OCI-LY1 (cell line): ENCODE measurements around the gene CXCR5.

Experiments used
- EZH2 ChIP-seq: fragments of 200-600 bp; sonication (generic), shearing (Covaris generic); IDR thresholded peaks from 2 replicates; pipeline ENCODE4 v1.8.0; 2017; ENCODE audit warnings: borderline replicate concordance, mixed run types, mild to moderate bottlenecking, antibody characterized with exemption, low read length, moderate library complexity, mixed read lengths
- TF ChIP-seq, protein P1 (sequence below): fragments of 200-600 bp; sonication (generic), shearing (Covaris generic); IDR thresholded peaks from 2 replicates; pipeline ENCODE4 v1.5.1; 2017; ENCODE audit warnings: mild to moderate bottlenecking, antibody characterized with exemption, low read length, moderate library complexity, mixed read lengths

DNA sequence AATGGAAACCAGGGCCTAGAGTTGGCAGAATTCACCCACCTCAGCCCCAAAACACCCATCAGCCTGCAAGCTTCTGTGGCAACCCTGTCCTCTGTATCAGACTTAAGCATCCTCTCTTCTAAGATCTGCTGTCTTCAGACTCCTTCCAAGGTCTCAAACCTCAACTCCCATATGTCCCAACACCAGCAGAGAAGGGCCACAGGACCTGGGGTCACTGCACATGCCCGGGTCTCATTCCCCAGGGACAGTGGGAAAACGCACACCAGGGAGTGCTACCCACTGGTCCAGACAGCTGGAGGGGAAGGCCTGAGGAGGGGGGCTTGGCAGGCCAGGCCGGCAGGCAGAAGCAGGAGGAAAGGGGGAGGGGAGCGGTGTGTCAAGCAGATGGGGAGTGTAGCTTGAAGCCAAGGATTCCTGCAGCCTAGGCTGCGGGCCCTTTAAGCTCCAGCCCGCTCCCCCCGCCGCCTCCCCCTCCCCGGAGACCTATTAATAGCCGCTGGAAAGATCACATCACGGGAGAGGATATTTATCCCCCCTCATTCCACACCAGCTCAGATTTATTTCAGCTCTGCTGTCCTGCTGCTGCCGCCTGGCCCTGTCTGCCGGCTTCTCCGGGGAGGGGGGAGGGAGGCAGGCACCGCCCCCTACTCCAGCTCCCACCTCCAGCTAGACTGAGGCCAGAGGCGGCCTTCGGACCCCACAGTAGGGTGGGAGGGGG, 25.4 kb downstream of the CXCR5 start:
- TF ChIP-seq, protein P1, sequence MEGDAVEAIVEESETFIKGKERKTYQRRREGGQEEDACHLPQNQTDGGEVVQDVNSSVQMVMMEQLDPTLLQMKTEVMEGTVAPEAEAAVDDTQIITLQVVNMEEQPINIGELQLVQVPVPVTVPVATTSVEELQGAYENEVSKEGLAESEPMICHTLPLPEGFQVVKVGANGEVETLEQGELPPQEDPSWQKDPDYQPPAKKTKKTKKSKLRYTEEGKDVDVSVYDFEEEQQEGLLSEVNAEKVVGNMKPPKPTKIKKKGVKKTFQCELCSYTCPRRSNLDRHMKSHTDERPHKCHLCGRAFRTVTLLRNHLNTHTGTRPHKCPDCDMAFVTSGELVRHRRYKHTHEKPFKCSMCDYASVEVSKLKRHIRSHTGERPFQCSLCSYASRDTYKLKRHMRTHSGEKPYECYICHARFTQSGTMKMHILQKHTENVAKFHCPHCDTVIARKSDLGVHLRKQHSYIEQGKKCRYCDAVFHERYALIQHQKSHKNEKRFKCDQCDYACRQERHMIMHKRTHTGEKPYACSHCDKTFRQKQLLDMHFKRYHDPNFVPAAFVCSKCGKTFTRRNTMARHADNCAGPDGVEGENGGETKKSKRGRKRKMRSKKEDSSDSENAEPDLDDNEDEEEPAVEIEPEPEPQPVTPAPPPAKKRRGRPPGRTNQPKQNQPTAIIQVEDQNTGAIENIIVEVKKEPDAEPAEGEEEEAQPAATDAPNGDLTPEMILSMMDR = no peak
- TF ChIP-seq EZH2 = no peak
